Right lobe of liver (tissue), 6 donors: ENCODE data around the gene ETFDH. TPM values are rescaled to one million over a fixed set of nuclear protein-coding genes. Genes with fewer than 3 reads are reported as not detected.

ENCODE experiments used
- ATAC-seq, 4 donors: fragments of 200-7000 bp; cut with Tn5 transposase; one replicate each; pipeline ENCODE4 v1.9.1; 2020; ENCODE audit warnings: mild to moderate bottlenecking in 4 of 4, moderate library complexity in 4 of 4
- DNase-seq, 3 donors: peaks; one replicate each; pipeline ENCODE4 v3.0.0-alpha.2; 2020
- H3K27ac ChIP-seq, 3 donors: fragments of 200-600 bp; one replicate each; pipeline ENCODE4 v1.8.0; 2022
- H3K27me3 ChIP-seq, 2 donors: fragments of 200-600 bp; one replicate each; pipeline ENCODE4 v1.8.0; 2022
- H3K36me3 ChIP-seq, 4 donors: fragments of 200-600 bp; sonication (generic) in 1 of 4; one replicate each; pipeline versions ENCODE4 v1.5.1 to v1.8.0; 2017 to 2022; ENCODE audit warnings: control low read depth in 1 of 4
- H3K4me1 ChIP-seq, 4 donors: fragments of 200-600 bp; sonication (generic) in 1 of 4; one replicate each; pipeline versions ENCODE4 v1.5.1 to v1.8.0; 2017 to 2022; ENCODE audit warnings: control low read depth in 1 of 4
- H3K4me3 ChIP-seq, 3 donors: fragments of 200-600 bp; one replicate each; pipeline ENCODE4 v1.8.0; 2022
- H3K9me3 ChIP-seq, 4 donors: fragments of 200-600 bp; sonication (generic) in 1 of 4; one replicate each; pipeline versions ENCODE4 v1.5.1 to v1.8.0; 2017 to 2022; ENCODE audit warnings: control low read depth in 1 of 4
- CTCF ChIP-seq, 4 donors: fragments of 200-600 bp in 3 of 4; fragments of 450-650 bp in 1 of 4; IDR thresholded peaks; one replicate each; pipeline versions ENCODE4 v1.5.1 to v1.8.0; 2016 to 2022; ENCODE audit warnings: antibody characterized with exemption in 4 of 4, mild to moderate bottlenecking in 2 of 4
- POLR2A ChIP-seq: fragments of 450-650 bp; IDR thresholded peaks from one replicate; pipeline ENCODE4 v1.6.1; 2017; ENCODE audit warnings: antibody characterized with exemption, mild to moderate bottlenecking
- WGBS: methylation state at CpG from one replicate; pipeline ENCODE4 v1.1.6; 2018; ENCODE audit warnings: low coverage, low lambda C conversion rate; ENCODE audit not compliant: insufficient coverage; ENCODE audit errors: missing lambda C conversion rate; 5-methylcytosine and 5-hydroxymethylcytosine counted together
- intact Hi-C, 2 donors: fragments of 100-400 bp; cut with DNase I; formaldehyde crosslinking; loops; one replicate each; pipeline versions ENCODE4 v1.11.2 to v1.14.1; 2022
- total RNA-seq, 6 experiments: library from RNA; depleted of rRNA in 2 of 6; stranded (reverse); fragments of >200 nt in 2 of 6; fragmentation: NEBNext Ultra II Directional in 3 of 6; extraction: Animal tissue kit (Norgen Biotek cat#: 25700) in 3 of 6; gene quantifications; one replicate each; pipeline versions ENCODE4 v1.1.0 to v1.2.4, GENCODE V29; 2016 to 2023
- donor health status: DM: no; HTN: yes; CAD: no.
- donor health status: DM: no; HTN: no; CAD: no.
- donor health status: DM: no; HTN: no; CAD: no.
- donor health status: DM: no; HTN: yes; CAD: no.
- donor health status: DM: no; HTN: yes; CAD: no.

Gene ETFDH
- total RNA-seq, 6 experiments from 2014 or later, result 100 to 146 (median 127) TPM

GRCh38 chr4:158636619-158637018 lies 35.5 kb upstream of the ETFDH start:
- intact Hi-C loops, result no loop called here
- 54% methylated on average over 1 of the region's 1 CpG for WGBS
- H3K4me1 ChIP-seq, result no peaks in the 10 kb centered on the region

GRCh38 chr4:158644356-158644755 lies 27.7 kb upstream of the ETFDH start:
- Histone ChIP-seq H3K4me1 (no peaks in the 10 kb centered on the region), H3K27ac (no peak overlapping the region), H3K4me3 (no peak overlapping the region), H3K9me3 (no peaks in the 10 kb centered on the region), H3K27me3 (no peaks in the 10 kb centered on the region), H3K36me3 (no peaks in the 10 kb centered on the region)
- ATAC-seq (no peak), DNase-seq (no peak)
- intact Hi-C loops, result no loop called here
- TF ChIP-seq POLR2A (no peak), CTCF (IDR thresholded peaks at IDR 0.05) (no peak)
- 79% methylated on average over 5 of the region's 5 CpGs for WGBS

More at GRCh38 chr4:158636619-158637018, 35.5 kb upstream of the ETFDH start:
- H3K36me3 ChIP-seq, result no peaks in the 10 kb centered on the region
- no peaks in the 10 kb centered on the region for H3K27me3 ChIP-seq
- no peak for TF ChIP-seq CTCF (IDR thresholded peaks at IDR 0.05)
- TF ChIP-seq POLR2A, result no peak
- DNase-seq (no peak), ATAC-seq (no peak)
- H3K4me3 ChIP-seq, result no peak overlapping the region
- H3K9me3 ChIP-seq, result no peaks in the 10 kb centered on the region
- no peak overlapping the region for H3K27ac ChIP-seq

GRCh38 chr4:158644760-158645159 lies 27.3 kb upstream of the ETFDH start:
- TF ChIP-seq CTCF (IDR thresholded peaks at IDR 0.05), result no peak
- TF ChIP-seq POLR2A, result no peak
- H3K9me3 ChIP-seq, result no peaks in the 10 kb centered on the region
- no peaks in the 10 kb centered on the region for H3K4me1 ChIP-seq
- no peak overlapping the region for H3K4me3 ChIP-seq
- no peak for DNase-seq
- WGBS, result 67% methylated on average over 3 of the region's 3 CpGs
- no peak overlapping the region for H3K27ac ChIP-seq
- H3K27me3 ChIP-seq, result no peaks in the 10 kb centered on the region
- no peaks in the 10 kb centered on the region for H3K36me3 ChIP-seq
- intact Hi-C loops, result no loop called here
- ATAC-seq, result no peak

GRCh38 chr4:158649111-158649680 lies 22.9 kb upstream of the ETFDH start:
- no peaks in the 10 kb centered on the region for H3K27me3 ChIP-seq
- no peaks in the 10 kb centered on the region for H3K9me3 ChIP-seq
- no peak overlapping the region for H3K27ac ChIP-seq
- intact Hi-C loops, result no loop called here
- no peak for DNase-seq
- H3K4me1 ChIP-seq, result no peaks in the 10 kb centered on the region
- ATAC-seq, result no peak
- 41% methylated on average over 4 of the region's 4 CpGs for WGBS
- TF ChIP-seq POLR2A, result no peak
- no peak overlapping the region for H3K4me3 ChIP-seq
- no peaks in the 10 kb centered on the region for H3K36me3 ChIP-seq

- Histone ChIP-seq H3K27me3 (no peaks in the 10 kb centered on the region), H3K27ac (no peak overlapping the region), H3K36me3 (no peaks in the 10 kb centered on the region), H3K4me3 (no peak overlapping the region), H3K9me3 (no peaks in the 10 kb centered on the region), H3K4me1 (no peaks in the 10 kb centered on the region)
- no peak for TF ChIP-seq POLR2A
- TF ChIP-seq CTCF (IDR thresholded peaks at IDR 0.05), result no peak
- intact Hi-C loops, result no loop called here
- no peak for ATAC-seq
- WGBS, result 13% methylated on average over 2 of the region's 2 CpGs
- no peak for DNase-seq
Observed at GRCh38 chr4:158652920-158653319, 19.2 kb upstream of the ETFDH start.
